Erythroblast (primary cell): ENCODE results near the gene MAD1L1.

ENCODE experiments used
- GATA1 ChIP-seq: IDR thresholded peaks from 2 replicates; pipeline ENCODE4 v1.6.1; 2011; ENCODE audit warnings: low read depth, mild to moderate bottlenecking, control low read depth, low read length, moderate library complexity
- POLR2A ChIP-seq: IDR thresholded peaks from 2 replicates; pipeline ENCODE4 v1.6.1; 2011; ENCODE audit warnings: mild to moderate bottlenecking, low read length

GRCh38 chr7:2052657-2053048 is 180.1 kb downstream of the MAD1L1 start:
- no peak for TF ChIP-seq POLR2A
- no peak for TF ChIP-seq GATA1
